Measurements from ENCODE around the gene DDX3X. TPM values are rescaled to one million over a fixed set of nuclear protein-coding genes. Genes with fewer than 3 reads are reported as not detected.

The DDX3X gene
- total and polyA plus RNA-seq, 9 of the 15 experiments (the other 6 are each of a cell fraction or from before 2014, with no cell fraction given): 51.3 to 232 (median 138) TPM

GRCh38 chrX:41384051-41384705 lies 50.2 kb downstream of the DDX3X start (continued):
- TF ChIP-seq ZNF695 (CRISPR knock-in tag; IDR thresholded peaks at IDR 0.05): no peak
- TF ChIP-seq SMAD3 (CRISPR knock-in tag; conservative IDR thresholded peaks at IDR 0.05): no peak
- TF ChIP-seq ZNF311 (CRISPR knock-in tag; IDR thresholded peaks at IDR 0.05): no peak
- TF ChIP-seq PURB (CRISPR knock-in tag; IDR thresholded peaks at IDR 0.05; ENCODE audit: low read depth): no peak
- TF ChIP-seq FOXA1 (IDR thresholded peaks at IDR 0.05; ENCODE audit: borderline replicate concordance): no peak
- TF ChIP-seq TAL1 (IDR thresholded peaks at IDR 0.05): no peak
- TF ChIP-seq, protein P1, sequence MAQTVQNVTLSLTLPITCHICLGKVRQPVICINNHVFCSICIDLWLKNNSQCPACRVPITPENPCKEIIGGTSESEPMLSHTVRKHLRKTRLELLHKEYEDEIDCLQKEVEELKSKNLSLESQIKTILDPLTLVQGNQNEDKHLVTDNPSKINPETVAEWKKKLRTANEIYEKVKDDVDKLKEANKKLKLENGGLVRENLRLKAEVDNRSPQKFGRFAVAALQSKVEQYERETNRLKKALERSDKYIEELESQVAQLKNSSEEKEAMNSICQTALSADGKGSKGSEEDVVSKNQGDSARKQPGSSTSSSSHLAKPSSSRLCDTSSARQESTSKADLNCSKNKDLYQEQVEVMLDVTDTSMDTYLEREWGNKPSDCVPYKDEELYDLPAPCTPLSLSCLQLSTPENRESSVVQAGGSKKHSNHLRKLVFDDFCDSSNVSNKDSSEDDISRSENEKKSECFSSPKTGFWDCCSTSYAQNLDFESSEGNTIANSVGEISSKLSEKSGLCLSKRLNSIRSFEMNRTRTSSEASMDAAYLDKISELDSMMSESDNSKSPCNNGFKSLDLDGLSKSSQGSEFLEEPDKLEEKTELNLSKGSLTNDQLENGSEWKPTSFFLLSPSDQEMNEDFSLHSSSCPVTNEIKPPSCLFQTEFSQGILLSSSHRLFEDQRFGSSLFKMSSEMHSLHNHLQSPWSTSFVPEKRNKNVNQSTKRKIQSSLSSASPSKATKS (CRISPR knock-in tag; IDR thresholded peaks at IDR 0.05): no peak
- no peak for TF ChIP-seq SMC3 (conservative IDR thresholded peaks at IDR 0.05; ENCODE audit: insufficient read depth, low read depth, low read length)
- no peak for TF ChIP-seq ZNF175 (CRISPR knock-in tag; IDR thresholded peaks at IDR 0.05; ENCODE audit: low read depth)
- no peak for TF ChIP-seq ZNF431 (CRISPR knock-in tag; IDR thresholded peaks at IDR 0.05)
- TF ChIP-seq EZH2 (IDR thresholded peaks at IDR 0.05; ENCODE audit: borderline replicate concordance, low read depth, low read length): no peak
- TF ChIP-seq NCOA6 (IDR thresholded peaks at IDR 0.05): no peak
- TF ChIP-seq ADNP (tag; IDR thresholded peaks at IDR 0.05): no peak; the same call in 1 of the 2 replicates
- no peak for TF ChIP-seq KAT2B (IDR thresholded peaks at IDR 0.05; ENCODE audit: low read depth, low read length)
- TF ChIP-seq ZZZ3 (IDR thresholded peaks at IDR 0.05): no peak
- TF ChIP-seq MCM5 (IDR thresholded peaks at IDR 0.05; ENCODE audit: low read depth): no peak
- no peak for TF ChIP-seq SRF (CRISPR knock-in tag; IDR thresholded peaks at IDR 0.05)
- TF ChIP-seq ZNF12 (CRISPR knock-in tag; IDR thresholded peaks at IDR 0.05): no peak
- TF ChIP-seq SIN3B (IDR thresholded peaks at IDR 0.05; ENCODE audit: low read depth): no peak
- no peak for TF ChIP-seq NFYB (IDR thresholded peaks at IDR 0.05; ENCODE audit: extremely low read depth, insufficient read length)
- TF ChIP-seq RUNX1 (IDR thresholded peaks at IDR 0.05; ENCODE audit: low read depth): no peak
- no peak for TF ChIP-seq ID3 (CRISPR knock-in tag; IDR thresholded peaks at IDR 0.05)
- TF ChIP-seq ID3 (tag; IDR thresholded peaks at IDR 0.05): no peak
- TF ChIP-seq HLTF (IDR thresholded peaks at IDR 0.05): no peak
- TF ChIP-seq FOXJ2 (tag; IDR thresholded peaks at IDR 0.05): no peak
- no peak for TF ChIP-seq FOXK1 (CRISPR knock-in tag; IDR thresholded peaks at IDR 0.05; ENCODE audit: borderline replicate concordance)
